ENCODE results near the gene E2F1.
A peak's percentile ranks its signal among the peaks of the same experiment; 100 is the strongest.

E2F1 gene

DNA sequence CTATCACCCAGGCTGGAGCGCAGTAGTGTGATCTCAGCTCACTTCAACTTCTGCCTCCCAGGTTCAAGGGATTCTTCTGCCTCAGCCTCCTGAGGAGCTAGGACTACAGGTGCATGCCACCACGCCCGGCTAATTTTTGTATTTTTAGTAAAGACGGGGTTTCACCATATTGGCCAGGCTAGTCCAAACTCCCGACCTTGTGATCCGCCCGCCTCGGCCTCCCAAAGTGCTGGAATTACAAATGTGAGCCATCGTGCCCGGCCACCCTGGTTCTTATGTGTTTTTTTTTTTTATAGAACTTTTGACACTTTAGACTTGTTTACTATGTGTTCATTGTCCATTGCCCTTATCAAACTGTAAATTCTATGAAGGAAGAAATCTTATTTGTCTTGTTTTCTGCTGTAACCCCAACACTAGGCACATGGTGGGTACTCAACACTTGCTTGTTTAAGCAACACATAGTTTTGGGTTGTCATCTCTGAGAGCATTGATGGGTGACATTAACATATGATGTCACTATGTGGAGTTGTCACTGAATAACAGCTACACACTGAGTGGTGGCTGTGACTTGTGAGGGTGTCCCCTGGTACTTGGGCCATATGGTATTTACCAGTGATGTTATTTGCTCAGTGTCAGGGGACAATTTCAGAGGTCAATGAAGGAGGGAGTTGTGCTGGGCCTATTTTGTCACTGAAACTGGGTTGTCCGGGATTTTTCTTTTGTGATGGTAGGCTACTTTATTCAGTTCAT is 35.4 kb upstream of the E2F1 start:
- Mint-ChIP-seq H3K27me3 (peaks cover 9% of the 10 kb centered on the region), H3K4me1 (peaks cover 24% of the 10 kb centered on the region), H3K36me3 (peaks cover 4% of the 10 kb centered on the region), H3K9me3 (no peaks in the 10 kb centered on the region), H3K27ac (peak overlapping the region; percentile 45), H3K4me3 (no peak overlapping the region)
- CTCF ChIA-PET = no interaction called here
- DNase-seq = no peak

GRCh38 chr20:33719989-33720709 is 34.0 kb upstream of the E2F1 start, which contains the start of gene PXMP4:
TSS of gene PXMP4 (minus strand) at chr20:33720310. CDS start at chr20:33720207, 103 bp downstream.
- H3K4me3 Mint-ChIP-seq = peak within 1 kb of the TSS; percentile 91
- peak within 1 kb of the TSS; percentile 88 for H3K27ac Mint-ChIP-seq
- peak; percentile 94 for DNase-seq
- peaks cover 4% of the 10 kb centered on the region for H3K27me3 Mint-ChIP-seq
- H3K9me3 Mint-ChIP-seq = no peaks in the 10 kb centered on the region
- H3K4me1 Mint-ChIP-seq = peaks cover 28% of the 10 kb centered on the region
- H3K36me3 Mint-ChIP-seq = peaks cover 10% of the 10 kb centered on the region
- CTCF ChIA-PET = interaction anchor here (0.9 to 1.5 kb wide), 4 partner anchors 35 to 196 kb away, joined by 3 to 7 read pairs (median 3); no protein-coding TSS in a partner anchor

DNA sequence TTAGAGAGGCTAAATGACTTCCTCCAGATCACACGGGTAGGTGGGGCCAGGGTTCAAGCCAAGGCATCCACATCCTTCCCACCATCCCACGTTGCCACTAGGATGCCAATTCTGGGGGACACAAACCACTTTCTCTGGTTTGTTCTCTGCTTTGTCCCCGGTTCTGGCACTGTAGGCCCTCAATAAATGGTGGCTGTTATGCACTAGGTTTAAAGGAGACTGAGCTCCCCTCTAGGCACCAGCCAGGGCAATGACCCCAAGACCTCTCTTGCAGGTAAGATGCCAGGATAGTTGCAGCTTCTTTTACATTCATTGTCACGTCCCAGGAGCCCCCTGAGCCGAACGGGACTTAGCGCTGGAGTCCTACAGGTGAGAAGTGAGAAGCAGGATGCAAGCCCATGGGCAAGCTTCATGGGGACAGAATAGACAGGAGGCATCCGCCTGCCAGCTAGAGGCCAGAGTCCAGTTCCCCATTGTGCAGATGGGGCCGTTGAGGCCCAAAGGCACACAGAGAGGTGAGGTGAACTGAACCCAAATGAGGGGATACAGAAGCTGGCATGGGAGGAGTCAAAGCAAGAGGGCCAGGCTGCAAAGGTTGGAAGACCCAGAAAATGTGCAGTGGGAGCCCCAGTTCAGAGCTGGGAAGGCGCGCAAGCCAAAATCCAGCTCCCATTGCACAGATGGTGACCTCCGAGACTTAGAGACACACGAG is 33.2 kb upstream of the E2F1 start:
- peak overlapping the region; percentile 91 for H3K4me3 Mint-ChIP-seq
- H3K9me3 Mint-ChIP-seq = no peaks in the 10 kb centered on the region
- no peak for DNase-seq
- H3K36me3 Mint-ChIP-seq = peaks cover 12% of the 10 kb centered on the region
- H3K4me1 Mint-ChIP-seq = peaks cover 28% of the 10 kb centered on the region
- H3K27me3 Mint-ChIP-seq = no peaks in the 10 kb centered on the region
- CTCF ChIA-PET = interaction anchor here (0.9 to 1.5 kb wide), 3 partner anchors 34 to 195 kb away, joined by 3 to 7 read pairs (median 3); no protein-coding TSS in a partner anchor
- H3K27ac Mint-ChIP-seq = peak overlapping the region; percentile 81

DNA sequence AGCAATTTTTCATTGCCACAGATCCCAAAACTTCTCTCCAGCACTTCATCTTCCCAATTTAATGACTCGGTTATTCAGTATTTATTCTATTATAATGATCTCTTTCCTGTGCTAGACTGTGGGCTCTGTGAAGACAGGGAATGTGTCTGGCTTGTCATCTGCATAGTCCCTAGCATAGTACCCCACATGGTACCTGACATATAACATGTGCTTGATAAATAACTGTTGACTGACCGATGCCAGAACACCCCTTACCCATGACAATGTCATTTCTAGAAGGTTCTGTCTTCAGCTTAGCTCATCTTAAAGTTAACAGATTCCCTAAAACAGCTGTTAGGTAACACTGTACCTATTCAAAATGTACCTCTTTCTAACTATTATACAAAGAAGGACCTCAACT is 30.3 kb upstream of the E2F1 start:
- H3K27ac Mint-ChIP-seq = no peak overlapping the region
- CTCF ChIA-PET = interaction anchor here (0.6 kb wide), 1 partner anchor 381 kb away, joined by 3 read pairs; no protein-coding TSS in a partner anchor
- no peak overlapping the region for H3K4me3 Mint-ChIP-seq
- peaks cover 28% of the 10 kb centered on the region for H3K4me1 Mint-ChIP-seq
- peaks cover 34% of the 10 kb centered on the region for H3K36me3 Mint-ChIP-seq
- H3K9me3 Mint-ChIP-seq = no peaks in the 10 kb centered on the region
- DNase-seq = no peak
- H3K27me3 Mint-ChIP-seq = no peaks in the 10 kb centered on the region

DNA sequence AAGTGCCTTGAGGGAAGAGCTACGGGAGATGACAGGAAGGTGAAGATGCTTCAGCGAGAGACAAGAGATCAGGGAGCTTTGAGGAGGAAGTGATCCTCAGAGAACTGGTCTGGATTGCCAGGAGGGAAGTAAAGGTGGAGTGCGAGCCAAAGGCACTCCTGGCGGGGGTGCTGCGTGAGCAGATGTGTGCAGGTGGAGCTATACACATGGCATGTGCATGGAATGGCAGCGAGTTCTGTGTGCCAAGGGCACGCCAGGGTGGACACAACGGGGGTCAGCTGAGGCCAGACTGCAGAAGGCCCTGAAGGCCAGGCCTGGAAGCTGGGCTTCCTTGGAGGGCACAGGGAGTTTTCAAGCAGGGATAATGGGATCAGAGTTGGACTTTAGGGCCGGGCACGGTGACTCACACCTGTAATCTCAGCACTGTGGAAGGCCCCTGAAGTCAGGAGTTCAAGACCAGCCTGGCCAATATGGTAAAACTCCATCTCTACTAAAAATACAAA is 27.7 kb upstream of the E2F1 start:
- DNase-seq = no peak
- no peaks in the 10 kb centered on the region for H3K9me3 Mint-ChIP-seq
- H3K27me3 Mint-ChIP-seq = no peaks in the 10 kb centered on the region
- H3K4me3 Mint-ChIP-seq = no peak overlapping the region
- H3K4me1 Mint-ChIP-seq = peaks cover 38% of the 10 kb centered on the region
- H3K27ac Mint-ChIP-seq = no peak overlapping the region
- CTCF ChIA-PET = no interaction called here
- H3K36me3 Mint-ChIP-seq = peaks cover 45% of the 10 kb centered on the region

DNA sequence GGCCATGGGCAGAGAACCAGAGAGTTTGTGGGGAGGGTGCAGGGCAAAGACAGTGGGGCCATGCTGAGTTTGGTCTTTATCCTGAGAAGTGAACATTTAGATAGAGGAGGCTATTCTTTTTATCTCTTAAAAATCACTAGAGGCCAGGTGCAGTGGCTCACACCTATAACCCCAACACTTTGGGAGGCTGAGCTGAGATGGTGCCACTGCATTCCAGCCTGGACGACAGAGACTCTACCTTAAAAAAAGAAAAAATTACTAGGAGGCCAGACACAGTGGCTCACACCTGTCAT is 25.2 kb upstream of the E2F1 start:
- peaks cover 26% of the 10 kb centered on the region for H3K4me1 Mint-ChIP-seq
- DNase-seq = no peak
- no peaks in the 10 kb centered on the region for H3K27me3 Mint-ChIP-seq
- CTCF ChIA-PET = no interaction called here
- H3K9me3 Mint-ChIP-seq = no peaks in the 10 kb centered on the region
- no peak overlapping the region for H3K4me3 Mint-ChIP-seq
- peaks cover 49% of the 10 kb centered on the region for H3K36me3 Mint-ChIP-seq
- no peak overlapping the region for H3K27ac Mint-ChIP-seq

GRCh38 chr20:33710681-33711445 is 24.7 kb upstream of the E2F1 start:
- Mint-ChIP-seq H3K4me1 (peaks cover 23% of the 10 kb centered on the region), H3K27ac (peak overlapping the region; percentile 69), H3K36me3 (peaks cover 44% of the 10 kb centered on the region), H3K27me3 (no peaks in the 10 kb centered on the region), H3K9me3 (no peaks in the 10 kb centered on the region), H3K4me3 (no peak overlapping the region)
- DNase-seq = no peak
- CTCF ChIA-PET = no interaction called here

GRCh38 chr20:33709905-33710541 is 23.8 kb upstream of the E2F1 start:
- Mint-ChIP-seq H3K9me3 (no peaks in the 10 kb centered on the region), H3K4me3 (no peak overlapping the region), H3K27me3 (no peaks in the 10 kb centered on the region), H3K36me3 (peaks cover 46% of the 10 kb centered on the region), H3K4me1 (peaks cover 23% of the 10 kb centered on the region), H3K27ac (peak overlapping the region; percentile 38)
- CTCF ChIA-PET = no interaction called here
- DNase-seq = no peak

DNA sequence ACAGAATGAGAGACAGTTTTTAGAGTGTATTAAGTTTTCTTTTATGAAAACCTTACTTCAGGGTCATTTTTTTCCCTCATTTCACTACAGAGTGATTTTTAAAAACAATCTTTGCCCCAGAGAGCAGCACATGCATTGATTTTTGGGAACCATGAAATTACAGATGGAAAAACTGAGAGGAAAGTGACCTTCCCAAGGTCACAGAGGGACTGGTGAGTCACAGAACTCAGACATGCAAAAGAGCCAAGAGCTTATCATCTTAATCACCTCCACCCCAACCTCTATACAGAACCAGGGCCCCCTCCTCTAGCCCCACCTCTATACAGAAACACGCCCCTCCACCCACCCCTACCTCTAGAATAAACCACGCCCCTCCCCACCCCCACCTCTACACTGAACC is 23.2 kb upstream of the E2F1 start:
- no peaks in the 10 kb centered on the region for H3K9me3 Mint-ChIP-seq
- CTCF ChIA-PET = no interaction called here
- no peak overlapping the region for H3K4me3 Mint-ChIP-seq
- H3K36me3 Mint-ChIP-seq = peaks cover 44% of the 10 kb centered on the region
- peaks cover 23% of the 10 kb centered on the region for H3K4me1 Mint-ChIP-seq
- no peaks in the 10 kb centered on the region for H3K27me3 Mint-ChIP-seq
- H3K27ac Mint-ChIP-seq = no peak overlapping the region
- DNase-seq = no peak

DNA sequence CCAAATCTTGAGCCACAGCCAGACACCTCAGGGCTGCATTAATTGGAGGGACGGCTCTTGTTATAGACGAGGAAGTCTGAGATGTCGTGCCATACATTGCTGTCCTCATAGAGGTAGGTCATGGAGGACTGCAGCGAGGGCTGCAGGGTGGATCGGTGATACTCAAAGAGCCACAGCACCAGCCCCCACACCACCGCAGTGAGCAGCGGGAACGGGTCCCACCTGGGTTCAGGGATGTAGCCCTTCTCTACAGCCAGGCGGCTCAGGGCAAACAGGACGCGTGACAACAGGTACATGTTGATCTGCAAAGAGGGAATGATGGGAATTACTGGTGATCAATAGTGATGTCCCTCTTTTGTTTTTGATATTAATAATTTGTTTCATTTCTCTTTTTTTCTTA is 21.5 kb upstream of the E2F1 start:
- H3K27me3 Mint-ChIP-seq = no peaks in the 10 kb centered on the region
- peaks cover 32% of the 10 kb centered on the region for H3K36me3 Mint-ChIP-seq
- CTCF ChIA-PET = no interaction called here
- no peaks in the 10 kb centered on the region for H3K9me3 Mint-ChIP-seq
- DNase-seq = no peak
- no peak overlapping the region for H3K4me3 Mint-ChIP-seq
- H3K27ac Mint-ChIP-seq = no peak overlapping the region
- H3K4me1 Mint-ChIP-seq = peaks cover 23% of the 10 kb centered on the region

- CTCF ChIA-PET = no interaction called here
- H3K36me3 Mint-ChIP-seq = peaks cover 14% of the 10 kb centered on the region
- H3K27ac Mint-ChIP-seq = no peak overlapping the region
- peaks cover 4% of the 10 kb centered on the region for H3K4me1 Mint-ChIP-seq
- peaks cover 5% of the 10 kb centered on the region for H3K9me3 Mint-ChIP-seq
- H3K27me3 Mint-ChIP-seq = no peaks in the 10 kb centered on the region
- DNase-seq = no peak
- no peak overlapping the region for H3K4me3 Mint-ChIP-seq
These were observed 18.2 kb upstream of the E2F1 start for GRCh38 chr20:33704197-33704924.

- DNase-seq = no peak
- no peak overlapping the region for H3K4me3 Mint-ChIP-seq
- no peaks in the 10 kb centered on the region for H3K4me1 Mint-ChIP-seq
- H3K27me3 Mint-ChIP-seq = no peaks in the 10 kb centered on the region
- peaks cover 14% of the 10 kb centered on the region for H3K36me3 Mint-ChIP-seq
- peak overlapping the region; percentile 62 for H3K27ac Mint-ChIP-seq
- H3K9me3 Mint-ChIP-seq = peaks cover 5% of the 10 kb centered on the region
- CTCF ChIA-PET = no interaction called here
These were observed 17.4 kb upstream of the E2F1 start for GRCh38 chr20:33703498-33704137.

DNA sequence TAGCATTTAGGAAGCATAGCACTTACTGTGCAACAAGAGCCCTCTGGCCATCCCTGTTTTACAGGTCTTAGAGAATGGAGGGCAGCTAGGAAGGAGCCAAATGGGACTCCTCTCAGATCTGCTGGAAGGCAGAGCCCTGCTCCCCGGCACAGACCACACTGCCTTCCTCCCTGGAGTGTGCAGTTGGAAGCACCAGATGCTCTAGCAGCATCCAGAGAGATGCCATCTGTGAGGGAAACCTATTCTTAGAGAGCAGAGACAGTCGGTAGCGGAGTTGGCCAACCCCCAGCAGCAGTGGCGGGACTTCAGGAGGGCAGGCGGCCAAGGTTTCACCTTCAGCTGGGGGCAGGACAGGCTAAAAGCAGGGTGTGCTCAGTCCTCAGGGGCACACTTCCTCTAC is 16.7 kb upstream of the E2F1 start:
- Mint-ChIP-seq H3K4me3 (no peak overlapping the region), H3K27ac (no peak overlapping the region), H3K4me1 (no peaks in the 10 kb centered on the region), H3K27me3 (peaks cover 3% of the 10 kb centered on the region), H3K36me3 (peaks cover 16% of the 10 kb centered on the region), H3K9me3 (peaks cover 7% of the 10 kb centered on the region)
- no peak for DNase-seq
- CTCF ChIA-PET = no interaction called here

Data from activated naive CD4-positive, alpha-beta T cell treated with anti-CD3 and anti-CD28 coated beads, Interleukin-2, amount 10 ng/mL, durations not matched to agents 7 days and 5 days (primary cell).